ENCODE measurements around the gene CLEC17A. TPM values are rescaled to one million over a fixed set of nuclear protein-coding genes. Genes with fewer than 3 reads are reported as not detected.

CLEC17A gene
- total RNA-seq, 1 donor from 2014 or later = 0.09 TPM

DNA sequence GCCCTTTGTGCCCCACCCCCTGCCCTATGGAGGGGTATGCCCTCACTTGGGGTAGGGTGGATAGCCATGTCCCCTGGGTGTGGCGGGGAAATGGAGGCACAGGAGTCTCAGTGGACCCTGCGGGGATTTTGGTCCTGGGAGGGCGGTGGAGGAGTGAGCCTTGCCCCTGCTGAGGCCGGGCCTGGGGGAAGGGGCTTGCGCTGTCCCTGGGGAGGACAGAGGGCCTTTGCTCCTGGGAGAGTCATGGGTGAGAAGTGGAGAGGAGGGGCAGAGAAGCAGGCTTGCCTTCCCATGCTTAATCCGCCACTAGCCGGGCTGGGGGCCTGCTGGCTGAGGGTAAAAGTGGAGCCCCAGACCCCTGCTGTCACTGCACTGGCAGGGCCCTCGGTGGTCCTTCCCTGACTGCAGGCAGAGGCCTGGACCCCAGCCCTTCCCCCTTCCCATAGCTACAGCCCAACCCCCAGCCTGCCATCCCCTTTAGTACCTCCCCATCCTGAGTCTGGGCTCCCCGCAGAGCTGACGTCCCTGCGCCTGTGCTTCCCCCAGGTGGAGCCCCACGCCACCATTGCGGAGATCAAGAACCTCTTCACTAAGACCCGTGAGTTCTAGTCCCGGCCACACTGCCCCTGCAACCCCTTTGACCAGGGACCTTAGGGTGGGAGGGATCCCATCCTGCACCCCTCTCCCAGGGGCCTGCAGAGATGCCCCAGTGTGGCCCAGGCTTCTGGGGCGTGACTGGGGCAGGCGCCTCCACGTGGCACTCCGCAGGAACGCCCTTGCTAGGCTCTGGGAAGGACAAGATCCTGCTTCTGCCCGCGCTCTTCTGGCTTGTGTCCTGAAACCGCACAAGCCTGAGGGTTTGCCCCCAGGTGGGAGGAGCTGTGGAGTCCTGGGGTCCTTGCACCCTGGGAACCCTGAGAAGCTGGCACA is 20.0 kb upstream of the CLEC17A start:
- peaks cover 6% of the 10 kb centered on the region for H3K4me1 Mint-ChIP-seq (ENCODE audit: low read depth, unreplicated experiment)
- Histone ChIP-seq H3K9ac (ENCODE audit: low read length) (no peak overlapping the region), H3K36me3 (ENCODE audit: insufficient read depth, low read length) (no peaks in the 10 kb centered on the region), H3K4me1 (ENCODE audit: insufficient read depth, low read length) (peaks cover 16% of the 10 kb centered on the region), H3K27ac (ENCODE audit: low read depth, low read length) (no peak overlapping the region), H3K4me3 (ENCODE audit: insufficient read depth, low read depth, low read length) (no peak overlapping the region), H3K4me2 (ENCODE audit: low read length) (no peak overlapping the region), H3K79me2 (ENCODE audit: insufficient read depth, low read length) (peaks cover 22% of the 10 kb centered on the region), H3K9me3 (ENCODE audit: insufficient read depth, low read depth, low read length) (no peaks in the 10 kb centered on the region), H2AFZ (ENCODE audit: low read depth, low read length) (no peak overlapping the region), H4K20me1 (ENCODE audit: insufficient read depth, low read length) (peaks cover 26% of the 10 kb centered on the region), H3K27me3 (ENCODE audit: insufficient read depth, low read length) (no peaks in the 10 kb centered on the region)
- no peak overlapping the region for H3K4me3 Mint-ChIP-seq (ENCODE audit: unreplicated experiment)
- FAIRE-seq = no peak
- H3K36me3 Mint-ChIP-seq (ENCODE audit: low read depth, unreplicated experiment) = no peaks in the 10 kb centered on the region
- H3K27me3 Mint-ChIP-seq (ENCODE audit: low read depth, unreplicated experiment) = no peaks in the 10 kb centered on the region
- H3K27ac Mint-ChIP-seq (ENCODE audit: unreplicated experiment) = no peak overlapping the region
- DNase-seq (ENCODE audit: low read depth) = no peak
- no peak for TF ChIP-seq EZH2 (IDR thresholded peaks at IDR 0.05; ENCODE audit: insufficient read depth, low read length)
- TF ChIP-seq, protein P1, sequence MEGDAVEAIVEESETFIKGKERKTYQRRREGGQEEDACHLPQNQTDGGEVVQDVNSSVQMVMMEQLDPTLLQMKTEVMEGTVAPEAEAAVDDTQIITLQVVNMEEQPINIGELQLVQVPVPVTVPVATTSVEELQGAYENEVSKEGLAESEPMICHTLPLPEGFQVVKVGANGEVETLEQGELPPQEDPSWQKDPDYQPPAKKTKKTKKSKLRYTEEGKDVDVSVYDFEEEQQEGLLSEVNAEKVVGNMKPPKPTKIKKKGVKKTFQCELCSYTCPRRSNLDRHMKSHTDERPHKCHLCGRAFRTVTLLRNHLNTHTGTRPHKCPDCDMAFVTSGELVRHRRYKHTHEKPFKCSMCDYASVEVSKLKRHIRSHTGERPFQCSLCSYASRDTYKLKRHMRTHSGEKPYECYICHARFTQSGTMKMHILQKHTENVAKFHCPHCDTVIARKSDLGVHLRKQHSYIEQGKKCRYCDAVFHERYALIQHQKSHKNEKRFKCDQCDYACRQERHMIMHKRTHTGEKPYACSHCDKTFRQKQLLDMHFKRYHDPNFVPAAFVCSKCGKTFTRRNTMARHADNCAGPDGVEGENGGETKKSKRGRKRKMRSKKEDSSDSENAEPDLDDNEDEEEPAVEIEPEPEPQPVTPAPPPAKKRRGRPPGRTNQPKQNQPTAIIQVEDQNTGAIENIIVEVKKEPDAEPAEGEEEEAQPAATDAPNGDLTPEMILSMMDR (IDR thresholded peaks at IDR 0.05; ENCODE audit: insufficient read depth, low read depth, low read length) = no peak
- H3K9me3 Mint-ChIP-seq (ENCODE audit: unreplicated experiment) = no peaks in the 10 kb centered on the region

DNA sequence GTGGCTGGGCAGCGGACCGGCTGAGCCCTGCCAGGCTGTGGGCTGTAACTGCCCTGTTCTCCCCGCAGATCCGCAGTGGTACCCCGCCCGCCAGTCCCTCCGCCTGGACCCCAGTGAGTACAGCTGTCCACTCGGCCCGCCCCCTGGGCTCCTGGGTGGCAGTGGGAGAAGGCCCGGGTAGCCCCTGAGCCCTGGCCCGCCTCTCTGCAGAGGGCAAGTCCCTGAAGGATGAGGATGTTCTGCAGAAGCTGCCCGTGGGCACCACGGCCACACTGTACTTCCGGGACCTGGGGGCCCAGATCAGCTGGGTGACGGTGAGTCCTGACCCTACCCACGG is 19.3 kb upstream of the CLEC17A start:
- peaks cover 3% of the 10 kb centered on the region for H3K36me3 Mint-ChIP-seq (ENCODE audit: low read depth, unreplicated experiment)
- H3K27me3 Mint-ChIP-seq (ENCODE audit: low read depth, unreplicated experiment) = no peaks in the 10 kb centered on the region
- peaks cover 20% of the 10 kb centered on the region for H3K79me2 ChIP-seq (ENCODE audit: insufficient read depth, low read length)
- H3K4me2 ChIP-seq (ENCODE audit: low read length) = no peak overlapping the region
- no peaks in the 10 kb centered on the region for H3K36me3 ChIP-seq (ENCODE audit: insufficient read depth, low read length)
- H3K27ac Mint-ChIP-seq (ENCODE audit: unreplicated experiment) = no peak overlapping the region
- no peak overlapping the region for H3K27ac ChIP-seq (ENCODE audit: low read depth, low read length)
- H4K20me1 ChIP-seq (ENCODE audit: insufficient read depth, low read length) = peaks cover 28% of the 10 kb centered on the region
- peaks cover 6% of the 10 kb centered on the region for H3K4me1 Mint-ChIP-seq (ENCODE audit: low read depth, unreplicated experiment)
- H3K4me1 ChIP-seq (ENCODE audit: insufficient read depth, low read length) = peaks cover 16% of the 10 kb centered on the region
- no peaks in the 10 kb centered on the region for H3K9me3 Mint-ChIP-seq (ENCODE audit: unreplicated experiment)
- DNase-seq (ENCODE audit: low read depth) = no peak
- FAIRE-seq = no peak
- H3K4me3 ChIP-seq (ENCODE audit: insufficient read depth, low read depth, low read length) = no peak overlapping the region
- H3K4me3 Mint-ChIP-seq (ENCODE audit: unreplicated experiment) = no peak overlapping the region
- TF ChIP-seq EZH2 (IDR thresholded peaks at IDR 0.05; ENCODE audit: insufficient read depth, low read length) = no peak
- TF ChIP-seq, protein P1 (IDR thresholded peaks at IDR 0.05; ENCODE audit: insufficient read depth, low read depth, low read length) = no peak
- no peak overlapping the region for H3K9ac ChIP-seq (ENCODE audit: low read length)
- H3K9me3 ChIP-seq (ENCODE audit: insufficient read depth, low read depth, low read length) = no peaks in the 10 kb centered on the region
- no peaks in the 10 kb centered on the region for H3K27me3 ChIP-seq (ENCODE audit: insufficient read depth, low read length)
- H2AFZ ChIP-seq (ENCODE audit: low read depth, low read length) = no peak overlapping the region
